Measurements from ENCODE around the gene CCDC142. TPM values are rescaled to one million over a fixed set of nuclear protein-coding genes. Genes with fewer than 3 reads are reported as not detected.

CCDC142 gene
- total and polyA plus RNA-seq, 7 donors = 1.4 to 8.7 (median 3.3) TPM

GRCh38 chr2:74513605-74514367 lies 31.0 kb upstream of the CCDC142 start:
- Histone ChIP-seq H3K27me3 (ENCODE audit: insufficient read depth in 3 of 3, low read length in 2 of 3) (peaks cover 0 to 93% (median 41%) of the 10 kb centered on the region in 3 donors), H3K36me3 (ENCODE audit: insufficient read depth in 1 of 2, low read depth in 1 of 2) (no peaks in the 10 kb centered on the region), H3K4me3 (no peak overlapping the region), H3K27ac (no peak overlapping the region), H3K4me1 (peaks cover 17% of the 10 kb centered on the region), H3K9me3 (no peaks in the 10 kb centered on the region)
- no peak for DNase-seq
- WGBS, 3 donors = 6 to 9% (median 7%) methylated on average over 45 to 52 of the region's 52 CpGs
- no peak for TF ChIP-seq CTCF (IDR thresholded peaks at IDR 0.05)
- ATAC-seq = no peak
- intact Hi-C loops (cut with DNase I) = no loop called here

- DNase-seq (no peak), ATAC-seq (no peak)
- WGBS, 3 donors = 7 to 13% (median 11%) methylated on average over 21 to 36 of the region's 36 CpGs
- Histone ChIP-seq H3K27me3 (ENCODE audit: insufficient read depth in 3 of 3, low read length in 2 of 3) (peaks cover 0 to 90% (median 43%) of the 10 kb centered on the region in 3 donors), H3K27ac (no peak overlapping the region), H3K4me1 (peaks cover 21% of the 10 kb centered on the region), H3K36me3 (ENCODE audit: insufficient read depth in 1 of 2, low read depth in 1 of 2) (no peaks in the 10 kb centered on the region), H3K9me3 (no peaks in the 10 kb centered on the region), H3K4me3 (no peak overlapping the region)
- no peak for TF ChIP-seq CTCF (IDR thresholded peaks at IDR 0.05)
- intact Hi-C loops (cut with DNase I) = no loop called here
Measured at GRCh38 chr2:74512744-74513604, 30.2 kb upstream of the CCDC142 start.

GRCh38 chr2:74511104-74511989 lies 28.5 kb upstream of the CCDC142 start:
- intact Hi-C loops (cut with DNase I) = no loop called here
- Histone ChIP-seq H3K4me3 (no peak overlapping the region), H3K27ac (no peak overlapping the region), H3K27me3 (ENCODE audit: insufficient read depth in 3 of 3, low read length in 2 of 3) (peaks cover 0 to 78% (median 37%) of the 10 kb centered on the region in 3 donors), H3K36me3 (ENCODE audit: insufficient read depth in 1 of 2, low read depth in 1 of 2) (peaks cover 0 to 3% of the 10 kb centered on the region in 2 donors), H3K9me3 (no peaks in the 10 kb centered on the region), H3K4me1 (peaks cover 22% of the 10 kb centered on the region)
- ATAC-seq = no peak
- no peak for DNase-seq
- 28 to 34% (median 29%) methylated on average over 11 of the region's 11 CpGs for WGBS, 3 donors
- no peak for TF ChIP-seq CTCF (IDR thresholded peaks at IDR 0.05)

GRCh38 chr2:74510272-74510671 lies 27.5 kb upstream of the CCDC142 start:
- H3K27ac ChIP-seq = no peak overlapping the region
- intact Hi-C loops (cut with DNase I) = no loop called here
- H3K36me3 ChIP-seq (ENCODE audit: insufficient read depth in 1 of 2, low read depth in 1 of 2) = peaks cover 0 to 13% of the 10 kb centered on the region in 2 donors
- H3K27me3 ChIP-seq (ENCODE audit: insufficient read depth in 3 of 3, low read length in 2 of 3) = peaks cover 0 to 70% (median 29%) of the 10 kb centered on the region in 3 donors
- H3K9me3 ChIP-seq = no peaks in the 10 kb centered on the region
- 79 to 82% (median 80%) methylated on average over 4 of the region's 4 CpGs for WGBS, 3 donors
- H3K4me3 ChIP-seq = no peak overlapping the region
- no peak for ATAC-seq
- H3K4me1 ChIP-seq = peaks cover 18% of the 10 kb centered on the region
- DNase-seq = no peak
- TF ChIP-seq CTCF (IDR thresholded peaks at IDR 0.05) = no peak

All from psoas muscle (tissue), 8 donors.